ENCODE data around the gene ARSB.

The ARSB gene

DNA sequence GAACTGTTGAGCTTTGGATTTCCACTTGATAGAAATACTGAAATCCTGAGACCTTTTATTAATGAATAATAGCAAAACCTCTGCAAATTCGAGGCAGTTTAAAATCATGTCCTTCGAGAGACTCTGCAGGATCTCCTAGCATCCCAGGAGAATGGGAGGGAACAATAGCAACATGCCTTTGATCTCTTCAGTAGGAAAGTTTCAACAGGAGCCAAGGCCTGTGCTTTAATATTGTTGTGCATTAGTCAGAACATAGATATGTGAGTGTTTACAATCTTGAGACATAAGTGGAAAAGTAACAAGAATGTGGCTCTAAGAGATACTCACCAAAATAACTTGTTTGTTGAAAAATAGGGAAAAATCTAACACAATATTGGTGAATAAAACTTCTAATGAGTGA, 253.2 kb downstream of the ARSB start:
- DNase-seq (ENCODE audit: extremely low read depth in 1 of 2, low read depth in 1 of 2): no peak

DNA sequence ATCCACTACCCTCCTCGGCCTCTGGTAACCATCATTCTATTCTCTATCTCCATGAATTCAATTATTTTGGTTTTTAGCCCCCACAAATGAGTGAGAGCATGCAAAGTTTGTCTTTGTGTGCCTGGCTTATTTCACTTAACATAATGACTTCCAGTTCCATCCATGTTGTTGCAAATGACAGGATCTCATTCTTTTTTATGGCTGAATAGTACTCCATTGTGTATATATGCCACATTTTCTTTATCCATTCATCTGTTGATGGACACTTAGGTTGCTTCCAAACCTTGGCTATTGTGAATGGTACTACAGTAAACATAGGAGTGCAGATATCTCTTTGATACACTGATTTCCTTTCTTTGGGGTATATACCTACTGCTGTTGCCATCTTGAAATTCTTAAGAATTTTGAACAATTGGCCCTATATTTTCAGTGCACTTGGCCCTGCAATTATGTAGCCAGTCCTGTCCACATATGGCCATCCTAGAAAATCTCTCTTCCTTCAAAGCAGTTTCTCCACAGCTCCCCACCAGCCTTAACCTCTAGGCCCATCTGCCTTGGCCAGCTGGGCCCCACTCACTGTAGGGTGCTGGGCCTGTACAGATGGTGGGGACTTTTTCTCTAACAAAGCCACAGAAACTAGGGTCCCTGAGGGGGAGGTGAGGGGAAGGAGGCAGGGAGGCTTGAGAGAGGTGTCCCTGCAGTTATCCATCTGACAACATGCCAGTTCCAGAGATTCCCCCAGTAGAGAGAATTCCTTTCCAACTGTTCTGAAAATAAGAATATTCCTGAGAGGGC, 254.6 kb downstream of the ARSB start:
- no peak for DNase-seq (ENCODE audit: extremely low read depth in 1 of 2, low read depth in 1 of 2)

DNA sequence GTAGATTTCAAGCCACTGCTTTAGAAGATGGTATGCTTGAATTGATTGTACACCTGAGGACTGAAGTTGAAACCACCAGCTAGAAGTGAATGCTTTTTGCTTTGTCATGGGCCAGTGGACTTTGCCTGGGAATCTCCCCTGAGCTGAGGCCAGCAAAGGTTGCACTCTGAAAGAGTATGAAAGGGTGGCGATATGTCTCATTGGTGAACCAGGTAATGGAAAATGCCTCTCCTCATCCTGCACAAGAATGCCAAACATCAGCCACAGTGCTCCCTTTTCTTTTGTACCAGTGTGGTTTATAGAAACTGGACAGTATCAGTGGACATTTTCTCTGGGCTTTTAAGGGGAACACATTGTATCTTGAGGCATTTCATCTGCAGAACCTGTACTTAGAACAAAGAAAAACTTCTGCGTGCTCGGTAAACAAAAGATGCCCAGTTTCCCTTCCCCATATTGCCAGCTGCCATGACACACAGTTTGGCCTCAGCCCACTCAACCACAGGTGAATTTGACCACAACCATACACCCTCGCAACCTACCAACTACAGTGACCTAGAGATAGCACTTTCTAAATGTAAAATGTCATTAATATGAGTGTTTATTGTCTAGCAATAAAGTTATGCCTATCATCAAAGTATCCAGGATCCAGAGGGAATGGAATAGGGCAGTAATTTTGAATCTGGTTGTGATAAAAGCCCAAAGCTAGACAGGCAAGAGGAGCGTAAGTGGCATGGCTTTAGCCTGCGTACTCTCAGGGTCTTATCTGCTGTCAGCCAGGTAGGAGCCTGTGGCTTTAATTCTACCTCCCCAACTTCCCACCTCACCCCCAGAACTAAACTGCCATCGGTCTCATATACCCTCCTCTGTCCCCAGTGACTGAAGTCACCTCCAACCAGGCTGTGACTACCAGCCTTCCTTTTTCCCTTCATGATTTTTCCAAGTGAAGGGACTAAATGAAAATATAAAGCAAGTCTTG, 257.0 kb downstream of the ARSB start:
- DNase-seq (ENCODE audit: extremely low read depth in 1 of 2, low read depth in 1 of 2): no peak

All from stimulated activated CD8-positive, alpha-beta memory T cell treated with anti-CD3 and anti-CD28 coated beads, Interleukin-7, amount 100 ng/mL, for 48 hours (primary cell).